Endodermal cell (in vitro differentiated cells): ENCODE data around the gene C1orf198. TPM values are rescaled to one million over a fixed set of nuclear protein-coding genes. Genes with fewer than 3 reads are reported as not detected.

Experiments
- DNase-seq: peaks from one replicate; pipeline ENCODE4 v3.0.0-alpha.2; 2017
- H3K27ac ChIP-seq: 2 replicates; pipeline ENCODE4 v1.5.1; 2013; ENCODE audit warnings: mild to moderate bottlenecking, low read depth, low read length, moderate library complexity
- H3K27me3 ChIP-seq: 2 replicates; pipeline ENCODE4 v1.6.1; 2013; ENCODE audit warnings: mild to moderate bottlenecking, low read length, moderate library complexity; ENCODE audit not compliant: insufficient read depth, control insufficient read depth, poor library complexity, severe bottlenecking
- H3K36me3 ChIP-seq: 2 replicates; pipeline ENCODE4 v1.7.0; 2013; ENCODE audit warnings: mild to moderate bottlenecking, low read length, moderate library complexity; ENCODE audit not compliant: control insufficient read depth, insufficient read depth
- H3K4me1 ChIP-seq: one replicate; pipeline ENCODE4 v1.7.0; 2013; ENCODE audit warnings: low read length; ENCODE audit not compliant: control insufficient read depth, insufficient read depth
- H3K4me3 ChIP-seq: 2 replicates; pipeline ENCODE4 v1.5.1; 2013; ENCODE audit warnings: mild to moderate bottlenecking, low read length, moderate library complexity
- H3K9ac ChIP-seq: 2 replicates; pipeline ENCODE4 v1.6.1; 2013; ENCODE audit warnings: mild to moderate bottlenecking, low read length, moderate library complexity; ENCODE audit not compliant: poor library complexity, severe bottlenecking; ENCODE audit errors: extremely low read depth
- H3K9me3 ChIP-seq: 2 replicates; pipeline ENCODE4 v1.6.1; 2013; ENCODE audit warnings: mild to moderate bottlenecking, low read length, moderate library complexity; ENCODE audit not compliant: control insufficient read depth
- H3K27ac Mint-ChIP-seq: 2 replicates; pipeline ENCODE4 v1.8.0; 2020; ENCODE audit warnings: mixed read lengths
- H3K27me3 Mint-ChIP-seq: 2 replicates; pipeline ENCODE4 v1.8.0; 2021; ENCODE audit warnings: mild to moderate bottlenecking, mixed read lengths; ENCODE audit not compliant: insufficient read depth
- H3K36me3 Mint-ChIP-seq: 2 replicates; pipeline ENCODE4 v1.8.0; 2020; ENCODE audit warnings: low read depth, mixed read lengths
- H3K4me1 Mint-ChIP-seq: 2 replicates; pipeline ENCODE4 v1.8.0; 2020; ENCODE audit warnings: mixed read lengths
- H3K4me3 Mint-ChIP-seq: 2 replicates; pipeline ENCODE4 v1.8.0; 2020; ENCODE audit warnings: mild to moderate bottlenecking, moderate library complexity, mixed read lengths
- H3K9me3 Mint-ChIP-seq: 2 replicates; pipeline ENCODE4 v1.8.0; 2020; ENCODE audit warnings: mild to moderate bottlenecking, mixed read lengths
- CTCF ChIP-seq: fragments of 200-600 bp; sonication (generic); conservative IDR thresholded peaks from 2 replicates; pipeline ENCODE4 v1.5.0; 2021; ENCODE audit warnings: antibody characterized with exemption, mild to moderate bottlenecking
- WGBS, 2 experiments: methylation state at CpG; one replicate each; pipeline versions ENCODE4 v1.1.5 to v1.1.7; 2013; ENCODE audit warnings: missing lambda C conversion rate in 2 of 2, mixed read lengths in 1 of 2; ENCODE audit not compliant: insufficient coverage in 1 of 2, insufficient read length in 1 of 2; 5-methylcytosine and 5-hydroxymethylcytosine counted together
- total RNA-seq, 2 donors: library from RNA; stranded (reverse); fragmentation: NEBNext Ultra II Directional in 1 of 2; extraction: Animal tissue kit (Norgen Biotek cat#: 25700) in 1 of 2; gene quantifications; 2 replicates in 1 of 2; 3 replicates in 1 of 2; pipeline ENCODE4 v1.2.1, GENCODE V29; 2021

C1orf198 gene
- total RNA-seq, 2 donors from 2014 or later: 37.5 to 44.8 TPM

GRCh38 chr1:230906226-230906625, 37.9 kb upstream of the C1orf198 start:
- peak overlapping the region; percentile 47 for H3K27ac ChIP-seq
- Mint-ChIP-seq H3K27me3 (no peaks in the 10 kb centered on the region), H3K36me3 (peaks cover 20% of the 10 kb centered on the region), H3K4me1 (no peaks in the 10 kb centered on the region), H3K9me3 (no peaks in the 10 kb centered on the region), H3K27ac (no peak overlapping the region), H3K4me3 (no peak overlapping the region)
- peaks cover 29% of the 10 kb centered on the region for H3K36me3 ChIP-seq
- no peak overlapping the region for H3K9ac ChIP-seq
- no peak for TF ChIP-seq CTCF
- no peaks in the 10 kb centered on the region for H3K27me3 ChIP-seq
- H3K4me1 ChIP-seq: no peaks in the 10 kb centered on the region
- WGBS, 2 experiments: 96 to 100% methylated on average over 1 to 2 of the region's 2 CpGs
- DNase-seq: no peak
- no peak overlapping the region for H3K4me3 ChIP-seq
- no peaks in the 10 kb centered on the region for H3K9me3 ChIP-seq

GRCh38 chr1:230905733-230906132, 37.4 kb upstream of the C1orf198 start:
- no peaks in the 10 kb centered on the region for H3K4me1 ChIP-seq
- H3K9ac ChIP-seq: no peak overlapping the region
- H3K27me3 ChIP-seq: no peaks in the 10 kb centered on the region
- Mint-ChIP-seq H3K4me1 (no peaks in the 10 kb centered on the region), H3K27ac (no peak overlapping the region), H3K36me3 (peaks cover 17% of the 10 kb centered on the region), H3K4me3 (no peak overlapping the region), H3K9me3 (no peaks in the 10 kb centered on the region), H3K27me3 (no peaks in the 10 kb centered on the region)
- TF ChIP-seq CTCF: no peak
- 92 to 93% methylated on average over 5 of the region's 5 CpGs for WGBS, 2 experiments
- H3K4me3 ChIP-seq: no peak overlapping the region
- H3K9me3 ChIP-seq: no peaks in the 10 kb centered on the region
- H3K36me3 ChIP-seq: peaks cover 25% of the 10 kb centered on the region
- H3K27ac ChIP-seq: peak overlapping the region; percentile 47
- no peak for DNase-seq

- Histone ChIP-seq H3K4me3 (no peak overlapping the region), H3K9ac (no peak overlapping the region), H3K27me3 (no peaks in the 10 kb centered on the region), H3K36me3 (peaks cover 17% of the 10 kb centered on the region), H3K9me3 (no peaks in the 10 kb centered on the region), H3K27ac (no peak overlapping the region), H3K4me1 (no peaks in the 10 kb centered on the region)
- TF ChIP-seq CTCF: no peak
- Mint-ChIP-seq H3K4me1 (no peaks in the 10 kb centered on the region), H3K4me3 (no peak overlapping the region), H3K27ac (no peak overlapping the region), H3K9me3 (no peaks in the 10 kb centered on the region), H3K27me3 (peaks cover 2% of the 10 kb centered on the region), H3K36me3 (peaks cover 11% of the 10 kb centered on the region)
- WGBS, 2 experiments: 95 to 100% methylated on average over 7 to 22 of the region's 22 CpGs
- DNase-seq: no peak
Observed at GRCh38 chr1:230902349-230902923, 34.1 kb upstream of the C1orf198 start.
